ENCODE data around the gene CKM.

Gene CKM

GRCh38 chr19:45322744-45323281, at the start of gene CKM:
CKM (minus strand) TSS chr19:45322875; CDS start chr19:45319713, 3,162 bp downstream.
- DNase-seq = no peak

GRCh38 chr19:45370410-45371204, 47.9 kb upstream of the CKM start, which contains the start of gene ERCC2:
ERCC2 (minus strand) TSS chr19:45370573; CDS start chr19:45370540, 33 bp downstream.
- DNase-seq = peak; percentile 98

GRCh38 chr19:45368737-45369340, 46.2 kb upstream of the CKM start:
- DNase-seq = peak; percentile 14

- no peak for DNase-seq
Measured at GRCh38 chr19:45368127-45368526, 45.5 kb upstream of the CKM start.

- DNase-seq = no peak
Measured at GRCh38 chr19:45364696-45365095, 42.0 kb upstream of the CKM start.

GRCh38 chr19:45363861-45364459, 41.3 kb upstream of the CKM start:
- DNase-seq = no peak

- no peak for DNase-seq
Measured at GRCh38 chr19:45362291-45362690, 39.6 kb upstream of the CKM start.

- no peak for DNase-seq
Measured at GRCh38 chr19:45361608-45362007, 38.9 kb upstream of the CKM start.

GRCh38 chr19:45358213-45358792, 35.6 kb upstream of the CKM start:
- no peak for DNase-seq

- DNase-seq = no peak
Measured at GRCh38 chr19:45357445-45357783, 34.7 kb upstream of the CKM start.

GRCh38 chr19:45356760-45357444, 34.2 kb upstream of the CKM start:
- no peak for DNase-seq

- no peak for DNase-seq
Measured at GRCh38 chr19:45355910-45356309, 33.2 kb upstream of the CKM start.

- DNase-seq = no peak
Measured at GRCh38 chr19:45355402-45355801, 32.7 kb upstream of the CKM start.

- DNase-seq = no peak
Measured at GRCh38 chr19:45354241-45354842, 31.7 kb upstream of the CKM start.

GRCh38 chr19:45352914-45353796, 30.5 kb upstream of the CKM start:
- no peak for DNase-seq

- DNase-seq = no peak
Measured at GRCh38 chr19:45352471-45352870, 29.8 kb upstream of the CKM start.

- DNase-seq = no peak
Measured at GRCh38 chr19:45352062-45352461, 29.4 kb upstream of the CKM start.

GRCh38 chr19:45351401-45351952, 28.8 kb upstream of the CKM start:
- no peak for DNase-seq

- DNase-seq = no peak
Measured at GRCh38 chr19:45350477-45351058, 27.9 kb upstream of the CKM start.

- DNase-seq = no peak
Measured at GRCh38 chr19:45349430-45349941, 26.8 kb upstream of the CKM start.

GRCh38 chr19:45349126-45349415, 26.4 kb upstream of the CKM start:
- DNase-seq = no peak

All from DMS53 (cell line).